NCI-H2171 treated with DMSO at 0.1 percent for 48 hours (cell line): ENCODE results near the gene ACKR4.
"Not testable (repeated sequence)": the region's sequence is repeated elsewhere in the genome, so short reads cannot be mapped to it uniquely, and the experiment has no call there.

ENCODE experiments used
- DNase-seq: peaks from one replicate; lab custom pipeline; 2025; lab: John Stamatoyannopoulos, UW

The ACKR4 gene

GRCh38 chr3:132596816-132597433, at the start of gene ACKR4:
Gene ACKR4 (plus strand): TSS chr3:132597270. CDS start chr3:132600398, 3,128 bp downstream.
- DNase-seq, result no peak

GRCh38 chr3:132549169-132549568, 47.9 kb upstream of the ACKR4 start:
- no peak for DNase-seq

- no peak for DNase-seq
Observed at GRCh38 chr3:132549890-132550578, 47.0 kb upstream of the ACKR4 start.

GRCh38 chr3:132550579-132551305, 46.3 kb upstream of the ACKR4 start:
- DNase-seq, result no peak

GRCh38 chr3:132553826-132554225, 43.2 kb upstream of the ACKR4 start:
- DNase-seq, result no peak

- DNase-seq, result no peak
Observed at GRCh38 chr3:132554437-132554836, 42.6 kb upstream of the ACKR4 start.

- no peak for DNase-seq
Observed at GRCh38 chr3:132555306-132556035, 41.6 kb upstream of the ACKR4 start.

GRCh38 chr3:132556036-132556386, 41.1 kb upstream of the ACKR4 start:
- not testable (repeated sequence) for DNase-seq

GRCh38 chr3:132556508-132557159, 40.4 kb upstream of the ACKR4 start:
- peak; percentile 12 for DNase-seq

- DNase-seq, result no peak
Observed at GRCh38 chr3:132561003-132561402, 36.1 kb upstream of the ACKR4 start.

- no peak for DNase-seq
Observed at GRCh38 chr3:132563420-132564069, 33.5 kb upstream of the ACKR4 start.

- no peak for DNase-seq
Observed at GRCh38 chr3:132564070-132564465, 33.0 kb upstream of the ACKR4 start.

- no peak for DNase-seq
Observed at GRCh38 chr3:132568422-132568821, 28.6 kb upstream of the ACKR4 start.

- DNase-seq, result no peak
Observed at GRCh38 chr3:132569153-132569552, 27.9 kb upstream of the ACKR4 start.

GRCh38 chr3:132569580-132569979, 27.5 kb upstream of the ACKR4 start:
- no peak for DNase-seq

- DNase-seq, result no peak
Observed at GRCh38 chr3:132570016-132570415, 27.1 kb upstream of the ACKR4 start.

GRCh38 chr3:132573797-132574211, 23.3 kb upstream of the ACKR4 start:
- no peak for DNase-seq

- DNase-seq, result no peak
Observed at GRCh38 chr3:132587401-132587800, 9.7 kb upstream of the ACKR4 start.

- DNase-seq, result no peak
Observed at GRCh38 chr3:132592216-132592615, 4.9 kb upstream of the ACKR4 start.

- DNase-seq, result no peak
Observed at GRCh38 chr3:132593241-132593946, 3.7 kb upstream of the ACKR4 start.

- DNase-seq, result no peak
Observed at GRCh38 chr3:132593947-132594323, 3.1 kb upstream of the ACKR4 start.
